ENCODE measurements around the gene SERHL2.
"Not testable (repeated sequence)": the region's sequence is repeated elsewhere in the genome, so short reads cannot be mapped to it uniquely, and the experiment has no call there.

DNA sequence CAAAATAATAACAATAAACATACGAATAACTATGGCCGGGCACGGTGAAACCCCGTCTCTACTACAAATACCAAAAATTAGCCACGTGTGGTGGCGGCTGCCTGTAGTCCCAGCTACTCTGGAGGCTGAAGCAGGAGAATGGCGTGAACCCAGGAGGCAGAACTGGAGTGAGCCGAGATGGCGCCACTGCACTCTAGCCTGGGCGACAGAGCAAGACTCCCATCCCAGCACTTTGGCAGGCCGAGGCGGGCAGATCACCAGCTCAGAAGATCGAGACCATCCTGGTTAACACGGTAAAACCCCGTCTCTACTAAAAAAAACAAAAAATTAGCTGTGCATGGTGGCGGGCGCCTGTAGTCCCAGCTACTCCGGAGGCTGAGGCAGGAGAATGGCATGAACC lies 17.1 kb upstream of the SERHL2 start:
- TF ChIP-seq, protein P1, sequence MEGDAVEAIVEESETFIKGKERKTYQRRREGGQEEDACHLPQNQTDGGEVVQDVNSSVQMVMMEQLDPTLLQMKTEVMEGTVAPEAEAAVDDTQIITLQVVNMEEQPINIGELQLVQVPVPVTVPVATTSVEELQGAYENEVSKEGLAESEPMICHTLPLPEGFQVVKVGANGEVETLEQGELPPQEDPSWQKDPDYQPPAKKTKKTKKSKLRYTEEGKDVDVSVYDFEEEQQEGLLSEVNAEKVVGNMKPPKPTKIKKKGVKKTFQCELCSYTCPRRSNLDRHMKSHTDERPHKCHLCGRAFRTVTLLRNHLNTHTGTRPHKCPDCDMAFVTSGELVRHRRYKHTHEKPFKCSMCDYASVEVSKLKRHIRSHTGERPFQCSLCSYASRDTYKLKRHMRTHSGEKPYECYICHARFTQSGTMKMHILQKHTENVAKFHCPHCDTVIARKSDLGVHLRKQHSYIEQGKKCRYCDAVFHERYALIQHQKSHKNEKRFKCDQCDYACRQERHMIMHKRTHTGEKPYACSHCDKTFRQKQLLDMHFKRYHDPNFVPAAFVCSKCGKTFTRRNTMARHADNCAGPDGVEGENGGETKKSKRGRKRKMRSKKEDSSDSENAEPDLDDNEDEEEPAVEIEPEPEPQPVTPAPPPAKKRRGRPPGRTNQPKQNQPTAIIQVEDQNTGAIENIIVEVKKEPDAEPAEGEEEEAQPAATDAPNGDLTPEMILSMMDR (IDR thresholded peaks at IDR 0.05; ENCODE audit: poor library complexity, severe bottlenecking): not testable (repeated sequence)
- TF ChIP-seq POLR2AphosphoS5 (IDR thresholded peaks at IDR 0.05); EZH2 (IDR thresholded peaks at IDR 0.05; ENCODE audit: borderline replicate concordance, insufficient read depth, low read length, poor library complexity, severe bottlenecking); SMC3 (conservative IDR thresholded peaks at IDR 0.05; ENCODE audit: poor library complexity); EP300 (conservative IDR thresholded peaks at IDR 0.05; ENCODE audit: poor library complexity, severe bottlenecking); TAF1 (IDR thresholded peaks at IDR 0.05; ENCODE audit: low read depth): not testable (repeated sequence)
